Measurements from ENCODE around the gene PRRG2.

Gene PRRG2

DNA sequence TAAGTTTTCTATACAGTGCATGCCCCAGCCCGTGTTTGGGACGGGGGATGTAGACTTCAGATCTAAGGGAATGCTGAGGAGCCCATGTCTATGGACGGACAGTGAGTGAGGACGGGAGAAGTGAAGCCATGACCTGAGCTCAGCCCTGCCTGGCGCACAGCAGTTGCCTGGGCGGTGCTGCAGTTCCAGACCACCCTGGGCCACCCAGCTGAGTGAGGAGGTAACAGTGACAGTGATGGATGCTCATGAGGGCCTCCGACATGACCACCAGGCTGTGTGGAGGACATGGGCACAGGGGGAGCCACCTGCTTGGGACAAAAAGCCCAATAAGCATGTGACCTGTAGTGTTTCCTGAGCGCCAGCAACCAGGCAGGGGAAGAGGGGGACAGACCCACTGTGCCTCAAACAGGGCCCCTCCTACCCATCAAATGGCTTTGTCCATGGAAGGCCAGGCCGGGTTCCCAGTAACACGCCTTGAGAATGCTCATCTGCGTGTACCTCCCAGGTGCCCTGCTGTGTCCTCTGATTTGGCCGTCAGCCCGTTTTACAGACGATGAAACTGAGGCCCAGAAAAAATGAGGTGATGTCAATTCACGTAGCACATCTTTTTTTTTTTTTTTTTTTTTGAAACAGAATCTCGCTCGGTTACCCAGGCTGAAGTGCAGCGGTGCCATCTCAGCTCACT is 23.3 kb upstream of the PRRG2 start:
- peak in 1 of 2 donors; percentile 11 for DNase-seq

- peak; percentile 47 to 51 for DNase-seq
Observed at GRCh38 chr19:49558591-49558990, 22.5 kb upstream of the PRRG2 start.

DNA sequence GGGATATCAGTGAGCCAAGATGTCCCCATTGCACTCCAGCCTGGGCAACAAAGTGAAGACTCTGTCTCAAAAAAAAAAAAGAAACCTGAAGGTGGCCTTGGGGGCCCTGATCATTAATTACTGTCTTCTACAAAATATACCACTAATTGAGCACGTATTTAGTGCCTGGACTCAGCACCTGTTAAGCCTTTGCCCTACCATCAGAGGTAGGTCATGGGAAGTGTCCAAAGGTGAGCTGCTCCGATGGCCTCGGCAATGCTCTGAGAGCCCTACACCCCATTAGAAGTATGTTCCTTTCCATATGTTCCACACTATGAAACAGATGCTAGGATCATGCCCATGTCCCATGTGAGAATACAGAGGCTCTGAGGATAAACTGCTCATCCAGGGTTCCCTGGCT is 21.7 kb upstream of the PRRG2 start:
- DNase-seq = no peak

DNA sequence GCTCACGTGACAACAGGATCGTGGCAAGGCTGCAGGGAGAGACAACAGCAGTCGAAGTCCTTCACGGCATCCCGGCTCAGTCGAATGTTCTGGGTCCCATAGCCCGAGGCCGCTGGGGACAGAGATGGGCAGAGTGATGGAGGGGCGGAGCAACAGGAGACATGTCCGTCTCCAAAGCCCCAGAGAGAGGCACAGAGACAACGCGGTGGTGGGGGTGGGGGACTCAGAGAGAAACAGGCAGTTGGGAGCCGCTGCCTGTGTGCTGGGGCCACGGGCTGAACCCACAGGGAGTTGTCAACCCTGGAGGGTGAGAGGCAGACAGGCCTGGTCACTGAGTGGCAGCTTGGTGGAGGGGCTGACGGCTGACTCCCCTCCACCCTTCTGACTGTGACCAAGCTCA is 21.2 kb upstream of the PRRG2 start:
- DNase-seq = peak in 1 of 2 donors; percentile 38

- peak; percentile 41 to 45 for DNase-seq
Observed at GRCh38 chr19:49560358-49560900, 20.7 kb upstream of the PRRG2 start.

GRCh38 chr19:49564616-49565045 is 16.5 kb upstream of the PRRG2 start:
- peak in 1 of 2 donors; percentile 62 for DNase-seq

DNA sequence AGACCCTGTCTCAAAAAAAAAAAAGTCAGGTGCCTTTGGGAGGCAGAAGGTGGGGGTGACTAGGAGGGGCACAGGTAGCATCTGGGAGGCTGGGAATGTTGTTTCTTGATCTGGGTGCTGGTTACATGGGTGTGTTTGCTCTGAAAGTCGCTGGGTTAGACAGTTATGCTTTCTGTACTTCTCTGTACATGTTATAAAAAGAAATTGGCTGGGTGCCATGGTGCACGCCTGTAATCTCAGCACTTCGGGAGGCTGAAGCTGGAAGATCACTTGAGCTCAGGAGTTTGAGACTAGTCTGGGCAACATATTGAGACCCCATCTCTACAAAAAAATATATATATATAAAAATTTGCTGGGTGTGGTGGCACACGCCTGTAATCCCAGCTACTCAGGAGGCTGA is 15.9 kb upstream of the PRRG2 start:
- no peak for DNase-seq

- DNase-seq = no peak
Observed at GRCh38 chr19:49566302-49566701, 14.8 kb upstream of the PRRG2 start.

- DNase-seq = peak in 1 of 2 donors; percentile 64
Observed at GRCh38 chr19:49567861-49568441, 13.2 kb upstream of the PRRG2 start.

- peak; percentile 60 to 67 for DNase-seq
Observed at GRCh38 chr19:49570138-49570856, 10.8 kb upstream of the PRRG2 start.

GRCh38 chr19:49570997-49571676 is 10.0 kb upstream of the PRRG2 start:
- DNase-seq = no peak

- no peak for DNase-seq
Observed at GRCh38 chr19:49573009-49573408, 8.1 kb upstream of the PRRG2 start.

GRCh38 chr19:49573425-49573824 is 7.7 kb upstream of the PRRG2 start:
- no peak for DNase-seq

DNA sequence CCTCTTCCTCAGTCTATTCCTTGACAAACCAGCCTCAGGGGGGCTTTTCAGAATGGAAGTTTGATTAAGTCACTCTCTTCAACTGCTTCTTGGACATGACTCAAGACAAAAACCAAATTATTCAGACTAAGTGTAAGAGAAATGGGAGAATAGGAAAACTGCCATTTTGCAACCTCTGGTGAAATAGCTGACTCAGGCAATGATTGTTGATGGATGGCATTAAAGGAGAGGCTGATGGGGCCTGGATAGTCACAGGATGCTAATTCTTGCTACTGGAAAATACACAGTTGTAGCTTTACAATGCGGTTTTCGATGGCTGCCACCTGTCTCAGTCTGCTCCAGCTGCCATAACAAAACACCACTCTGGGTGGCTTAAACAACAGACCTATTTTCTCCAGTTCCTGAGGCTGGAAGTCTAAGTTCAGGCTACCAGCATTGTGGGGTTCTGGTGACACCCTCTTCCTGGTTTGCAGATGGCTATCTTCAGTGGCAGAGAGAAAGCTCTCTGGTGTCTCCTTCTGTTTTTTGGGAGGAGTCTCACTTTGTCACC is 6.8 kb upstream of the PRRG2 start:
- DNase-seq = no peak

DNA sequence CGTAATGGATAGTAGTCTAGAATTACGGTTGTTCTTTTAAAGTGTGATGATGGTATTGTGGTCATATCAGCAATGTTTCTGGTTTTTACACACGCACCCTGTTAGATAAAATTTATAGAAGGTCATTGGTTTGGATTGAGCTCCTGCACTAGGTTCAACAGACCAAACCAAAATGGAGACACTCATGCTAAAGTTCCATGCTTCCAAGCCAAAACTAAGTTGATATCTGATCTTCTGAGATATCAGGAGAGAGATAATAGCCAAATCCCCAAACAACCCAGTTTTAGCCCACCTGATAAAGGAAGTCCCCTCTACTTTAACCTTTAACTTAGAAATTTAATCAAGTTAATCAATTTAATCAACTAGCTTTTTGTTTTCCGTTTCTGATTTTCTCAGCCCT is 1.9 kb upstream of the PRRG2 start:
- no peak for DNase-seq

- no peak for DNase-seq
Observed at GRCh38 chr19:49579947-49580263, 1.2 kb upstream of the PRRG2 start.

DNA sequence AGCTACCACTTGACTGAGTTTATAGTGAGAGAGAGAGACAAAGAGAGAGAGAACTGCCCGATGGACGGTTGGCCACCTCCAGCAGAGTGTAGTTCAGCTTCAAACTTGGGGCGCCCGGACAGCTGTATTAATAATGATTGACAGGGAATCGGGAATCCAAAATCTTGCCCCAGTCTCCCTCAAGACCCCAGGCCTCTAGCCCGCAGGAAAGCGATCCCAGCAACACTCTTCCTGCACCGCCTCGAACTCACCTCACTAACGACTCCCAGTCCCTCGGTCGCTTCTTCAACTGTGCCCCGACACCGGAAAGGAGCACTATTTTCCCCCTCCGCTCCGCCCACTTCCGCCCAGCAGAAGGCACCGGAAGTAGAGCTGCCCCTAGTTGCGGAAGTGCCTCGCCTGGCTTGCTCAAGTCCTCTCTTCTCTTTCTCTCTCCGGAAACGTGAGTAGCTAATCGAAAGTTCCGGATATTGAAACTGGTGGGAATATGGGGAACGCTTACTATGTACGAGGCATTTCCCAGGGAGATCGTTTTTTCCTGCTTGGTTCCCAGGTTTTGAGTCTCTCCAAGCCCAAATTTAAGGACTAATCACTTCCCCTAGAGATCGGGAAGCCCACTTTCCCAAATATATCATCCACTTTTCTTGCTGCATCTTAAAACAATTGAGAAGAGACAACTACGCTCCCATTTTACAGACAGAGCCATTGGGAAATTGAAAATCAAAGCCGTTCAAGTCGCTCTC is 681 bp upstream of the PRRG2 start, which contains the start of gene NOSIP:
TSS of gene NOSIP (minus strand) at position 293 of the 743 bp plus-strand sequence. CDS start 19,865 bp downstream, outside the sequence.
- peak; percentile 95 to 96 for DNase-seq

DNA sequence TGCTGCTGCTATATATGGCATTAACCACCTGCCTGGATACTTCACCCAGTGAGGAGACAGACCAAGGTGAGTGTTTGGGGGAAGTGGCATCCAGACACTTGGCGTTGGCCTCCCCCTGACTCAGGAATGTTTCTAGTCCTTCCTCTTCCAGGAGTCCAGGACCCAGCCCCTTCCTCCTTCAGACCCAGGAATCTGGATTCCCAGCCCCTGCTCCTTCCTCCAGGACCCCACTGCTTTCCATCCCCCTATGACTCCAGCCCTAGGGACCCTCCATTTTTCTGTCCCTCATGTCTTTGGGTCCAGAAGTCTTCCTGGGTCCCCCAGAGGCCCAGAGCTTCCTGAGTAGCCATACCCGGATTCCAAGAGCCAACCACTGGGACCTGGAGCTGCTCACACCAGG is 2.1 kb downstream of the PRRG2 start:
- DNase-seq = no peak

DNA sequence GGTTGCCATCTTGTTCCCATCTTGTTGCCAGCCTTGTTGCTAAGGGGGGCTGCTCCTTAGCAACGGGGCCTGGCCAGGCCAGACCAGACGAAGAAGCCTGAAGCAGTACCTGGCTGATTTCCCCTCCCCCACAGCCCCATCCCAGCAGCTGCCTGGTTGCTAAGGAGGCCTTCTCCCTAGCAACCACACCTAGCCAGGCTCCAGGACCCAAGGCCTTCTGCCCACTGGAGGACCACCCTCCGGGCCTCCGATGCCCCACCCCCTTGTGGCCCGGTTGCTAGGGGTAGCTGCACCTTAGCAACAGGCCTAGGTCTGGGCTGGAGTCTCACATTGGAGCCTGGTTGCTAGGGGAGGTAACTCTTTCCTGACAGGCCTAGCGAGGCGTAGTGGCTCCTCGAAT is 3.9 kb downstream of the PRRG2 start:
- no peak for DNase-seq

GRCh38 chr19:49587227-49587626 is 6.1 kb downstream of the PRRG2 start:
- DNase-seq = no peak

GRCh38 chr19:49588365-49589122 is 7.4 kb downstream of the PRRG2 start:
- DNase-seq = peak; percentile 50 to 60

All from stimulated activated CD4-positive, alpha-beta T cell treated with anti-CD3 and anti-CD28 coated beads, Interleukin-2, amount 100 ng/mL, for 24 hours (primary cell).